Activated CD8-positive, alpha-beta T cell treated with anti-CD3 and anti-CD28 coated beads for 36 hours (primary cell): ENCODE measurements around the gene IGFALS. TPM values are rescaled to one million over a fixed set of nuclear protein-coding genes. Genes with fewer than 3 reads are reported as not detected.

Source experiments
- ATAC-seq: fragments of 200-7000 bp; cut with Tn5 transposase; one replicate; pipeline ENCODE4 v1.10.0; 2021; ENCODE audit warnings: mild to moderate bottlenecking, moderate library complexity
- CTCF ChIA-PET: fragments of 350-600 bp; sonication (Branson Sonifier 250); formaldehyde crosslinking; loops from one replicate; lab custom pipeline; 2021; ENCODE audit warnings: antibody characterized with exemption; lab: Charles Lee
- POLR2A ChIA-PET: fragments of 350-600 bp; sonication (Branson Sonifier 250); formaldehyde crosslinking; loops from one replicate; lab custom pipeline; 2021; ENCODE audit warnings: antibody characterized with exemption; lab: Charles Lee
- DNase-seq: peaks from one replicate; pipeline ENCODE4 v3.0.0-alpha.2; 2020
- H3K27ac Mint-ChIP-seq: one replicate; pipeline ENCODE4 v1.8.0; 2021; ENCODE audit warnings: mild to moderate bottlenecking, mixed read lengths
- H3K27me3 Mint-ChIP-seq: one replicate; pipeline ENCODE4 v1.8.0; 2021; ENCODE audit warnings: mixed read lengths
- H3K36me3 Mint-ChIP-seq: one replicate; pipeline ENCODE4 v1.8.0; 2021; ENCODE audit warnings: low read depth, mixed read lengths
- H3K4me1 Mint-ChIP-seq: one replicate; pipeline ENCODE4 v1.8.0; 2021; ENCODE audit warnings: low read depth, mixed read lengths
- H3K4me3 Mint-ChIP-seq: one replicate; pipeline ENCODE4 v1.8.0; 2021; ENCODE audit warnings: mild to moderate bottlenecking, moderate library complexity, mixed read lengths
- H3K9me3 Mint-ChIP-seq: one replicate; pipeline ENCODE4 v1.8.0; 2021; ENCODE audit warnings: mixed read lengths
- intact Hi-C: fragments of 100-400 bp; cut with micrococcal nuclease; formaldehyde crosslinking; loops from one replicate; pipeline ENCODE4 v1.10.0; 2022
- total RNA-seq, 2 experiments: library from RNA; stranded (reverse); gene quantifications; one replicate each; pipeline ENCODE4 v1.2.3, GENCODE V29; 2021
- TF ChIP-seq, protein P1 (sequence below): fragments of 200-600 bp; IDR thresholded peaks from one replicate; pipeline ENCODE4 v1.8.0; 2022; ENCODE audit warnings: antibody characterized with exemption, mild to moderate bottlenecking

Gene IGFALS
- total RNA-seq, 2 experiments from 2014 or later = not detected

DNA sequence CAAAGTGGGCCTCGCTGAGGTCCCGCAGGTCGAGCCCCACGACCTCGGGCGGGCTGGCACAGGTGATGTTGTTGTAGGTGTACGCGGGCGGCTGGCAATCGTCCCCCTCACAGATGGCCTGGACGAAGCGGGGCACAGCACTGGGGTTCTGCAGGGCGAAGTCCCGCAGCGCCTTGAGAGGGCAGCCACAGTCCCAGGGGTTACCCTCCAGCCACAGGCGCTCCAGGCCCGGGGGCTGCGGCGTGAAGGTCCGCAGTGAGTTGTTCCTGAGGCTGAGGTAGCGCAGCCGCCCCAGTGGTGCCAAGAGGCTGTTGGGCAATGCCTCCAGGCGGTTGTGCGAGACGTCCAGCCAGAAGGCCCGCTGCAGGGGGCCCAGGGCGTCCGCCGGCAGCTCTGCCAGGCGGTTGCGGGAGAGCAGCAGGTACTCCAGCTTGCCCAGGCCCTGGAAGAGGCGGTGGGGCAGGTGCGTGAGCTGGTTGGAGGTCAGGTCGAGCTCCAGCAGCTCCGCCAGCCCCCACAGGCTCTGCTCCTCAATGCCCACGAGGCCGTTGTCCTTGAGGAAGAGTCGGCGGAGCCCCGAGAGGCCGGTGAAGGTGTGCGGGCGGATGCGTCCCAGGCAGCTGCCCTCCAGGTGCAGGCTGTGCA, 2.8 kb downstream of the IGFALS start:
- DNase-seq (no peak), ATAC-seq (no peak)
- CTCF ChIA-PET = no interaction called here
- intact Hi-C loops = no loop called here
- POLR2A ChIA-PET = interaction anchor here (0.9 to 1.5 kb wide), 2 partner anchors 17 to 20 kb away, joined by 3 to 4 read pairs; no protein-coding TSS in a partner anchor
- H3K9me3 Mint-ChIP-seq = no peaks in the 10 kb centered on the region
- H3K4me3 Mint-ChIP-seq = no peak overlapping the region
- TF ChIP-seq, protein P1, sequence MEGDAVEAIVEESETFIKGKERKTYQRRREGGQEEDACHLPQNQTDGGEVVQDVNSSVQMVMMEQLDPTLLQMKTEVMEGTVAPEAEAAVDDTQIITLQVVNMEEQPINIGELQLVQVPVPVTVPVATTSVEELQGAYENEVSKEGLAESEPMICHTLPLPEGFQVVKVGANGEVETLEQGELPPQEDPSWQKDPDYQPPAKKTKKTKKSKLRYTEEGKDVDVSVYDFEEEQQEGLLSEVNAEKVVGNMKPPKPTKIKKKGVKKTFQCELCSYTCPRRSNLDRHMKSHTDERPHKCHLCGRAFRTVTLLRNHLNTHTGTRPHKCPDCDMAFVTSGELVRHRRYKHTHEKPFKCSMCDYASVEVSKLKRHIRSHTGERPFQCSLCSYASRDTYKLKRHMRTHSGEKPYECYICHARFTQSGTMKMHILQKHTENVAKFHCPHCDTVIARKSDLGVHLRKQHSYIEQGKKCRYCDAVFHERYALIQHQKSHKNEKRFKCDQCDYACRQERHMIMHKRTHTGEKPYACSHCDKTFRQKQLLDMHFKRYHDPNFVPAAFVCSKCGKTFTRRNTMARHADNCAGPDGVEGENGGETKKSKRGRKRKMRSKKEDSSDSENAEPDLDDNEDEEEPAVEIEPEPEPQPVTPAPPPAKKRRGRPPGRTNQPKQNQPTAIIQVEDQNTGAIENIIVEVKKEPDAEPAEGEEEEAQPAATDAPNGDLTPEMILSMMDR = no peak
- peaks cover under 1% of the 10 kb centered on the region for H3K4me1 Mint-ChIP-seq
- H3K27me3 Mint-ChIP-seq = no peaks in the 10 kb centered on the region
- H3K36me3 Mint-ChIP-seq = peaks cover 5% of the 10 kb centered on the region
- no peak overlapping the region for H3K27ac Mint-ChIP-seq

DNA sequence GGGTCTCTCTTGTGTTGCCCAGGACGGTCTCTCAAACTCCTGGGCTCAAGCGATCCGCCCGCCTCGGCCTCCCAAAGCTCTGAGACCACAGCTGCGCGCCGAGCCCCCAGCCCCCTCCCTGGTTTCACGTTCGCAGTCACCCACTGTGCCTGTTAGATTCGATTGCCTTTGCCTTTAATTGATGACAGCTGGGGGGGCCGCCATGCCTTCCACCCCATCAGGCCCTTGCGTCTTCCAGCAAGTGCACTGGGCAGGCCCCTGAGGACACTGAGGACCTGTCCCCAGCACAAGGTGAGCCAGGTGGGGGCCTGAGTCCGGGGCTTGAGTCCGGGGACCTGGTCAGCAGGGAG, 3.3 kb downstream of the IGFALS start:
- POLR2A ChIA-PET = interaction anchor here (0.9 to 1.5 kb wide), 3 partner anchors 16 to 21 kb away, joined by 3 to 4 read pairs (median 3); no protein-coding TSS in a partner anchor
- ATAC-seq = no peak

DNA sequence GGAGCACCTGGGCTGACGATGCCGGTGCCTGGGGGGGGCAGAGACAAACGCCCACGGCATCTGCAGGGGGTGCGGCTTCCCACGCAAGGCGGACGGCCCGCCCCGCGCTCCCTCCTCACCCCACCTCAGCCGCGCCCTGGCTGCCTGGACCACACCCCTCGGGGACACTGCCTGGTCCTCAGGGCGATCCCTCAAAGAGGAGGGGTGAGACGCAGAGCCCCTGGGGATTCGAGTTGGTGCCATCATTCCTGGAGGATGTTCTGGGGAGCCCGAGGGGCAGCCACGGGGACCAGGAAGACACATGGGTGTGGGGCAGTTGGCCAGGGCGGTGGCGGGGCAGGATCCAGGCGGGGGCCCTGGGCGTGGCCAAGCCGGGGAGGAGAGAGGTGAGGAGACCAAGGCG, 3.9 kb downstream of the IGFALS start:
- H3K36me3 Mint-ChIP-seq = peaks cover 7% of the 10 kb centered on the region
- DNase-seq (no peak), ATAC-seq (no peak)
- ChIA-PET CTCF (no interaction called here), POLR2A (interaction anchor here (1.0 to 1.5 kb wide), 2 partner anchors 16 to 17 kb away, joined by 3 to 4 read pairs; no protein-coding TSS in a partner anchor)
- peaks cover 7% of the 10 kb centered on the region for H3K4me1 Mint-ChIP-seq
- H3K27me3 Mint-ChIP-seq = no peaks in the 10 kb centered on the region
- H3K27ac Mint-ChIP-seq = no peak overlapping the region
- no peaks in the 10 kb centered on the region for H3K9me3 Mint-ChIP-seq
- H3K4me3 Mint-ChIP-seq = no peak overlapping the region
- intact Hi-C loops = no loop called here
- TF ChIP-seq, protein P1 = no peak

More for the DNA sequence above, 3.3 kb downstream of the IGFALS start:
- Mint-ChIP-seq H3K27me3 (no peaks in the 10 kb centered on the region), H3K4me3 (no peak overlapping the region), H3K9me3 (no peaks in the 10 kb centered on the region), H3K4me1 (peaks cover 4% of the 10 kb centered on the region), H3K27ac (no peak overlapping the region), H3K36me3 (peaks cover 5% of the 10 kb centered on the region)
- intact Hi-C loops = no loop called here
- CTCF ChIA-PET = no interaction called here
- DNase-seq = no peak
- TF ChIP-seq, protein P1 = no peak

DNA sequence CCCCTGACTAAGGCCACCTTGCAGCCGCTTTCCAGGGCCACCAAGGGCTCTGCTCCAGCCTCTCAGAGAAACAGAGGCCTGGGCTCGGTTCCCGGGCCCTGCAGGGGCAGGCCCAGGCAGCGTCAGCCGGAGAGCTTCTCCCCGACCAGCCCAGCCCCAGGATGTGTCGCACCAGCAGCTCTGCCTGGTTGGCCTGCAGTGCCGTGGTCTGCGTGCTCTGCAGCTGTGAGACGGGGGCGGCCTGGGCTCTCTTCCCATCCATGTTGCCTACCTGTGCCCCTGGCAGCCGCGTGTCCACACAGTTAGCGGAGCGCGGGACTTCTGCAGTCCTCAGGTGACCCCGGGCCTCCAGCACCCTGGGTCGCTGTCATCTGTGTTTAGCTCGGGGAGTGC, 4.8 kb downstream of the IGFALS start:
- intact Hi-C loops = no loop called here
- ATAC-seq (no peak), DNase-seq (no peak)
- H3K27ac Mint-ChIP-seq = no peak overlapping the region
- H3K27me3 Mint-ChIP-seq = no peaks in the 10 kb centered on the region
- H3K4me1 Mint-ChIP-seq = peaks cover 12% of the 10 kb centered on the region
- TF ChIP-seq, protein P1 = no peak
- H3K9me3 Mint-ChIP-seq = no peaks in the 10 kb centered on the region
- H3K4me3 Mint-ChIP-seq = no peak overlapping the region
- peaks cover 7% of the 10 kb centered on the region for H3K36me3 Mint-ChIP-seq
- CTCF ChIA-PET = no interaction called here
- POLR2A ChIA-PET = interaction anchor here (1.0 kb wide), 1 partner anchor 38 kb away, joined by 3 read pairs; the partner anchor contains the start of genes FAHD1 and HAGH

DNA sequence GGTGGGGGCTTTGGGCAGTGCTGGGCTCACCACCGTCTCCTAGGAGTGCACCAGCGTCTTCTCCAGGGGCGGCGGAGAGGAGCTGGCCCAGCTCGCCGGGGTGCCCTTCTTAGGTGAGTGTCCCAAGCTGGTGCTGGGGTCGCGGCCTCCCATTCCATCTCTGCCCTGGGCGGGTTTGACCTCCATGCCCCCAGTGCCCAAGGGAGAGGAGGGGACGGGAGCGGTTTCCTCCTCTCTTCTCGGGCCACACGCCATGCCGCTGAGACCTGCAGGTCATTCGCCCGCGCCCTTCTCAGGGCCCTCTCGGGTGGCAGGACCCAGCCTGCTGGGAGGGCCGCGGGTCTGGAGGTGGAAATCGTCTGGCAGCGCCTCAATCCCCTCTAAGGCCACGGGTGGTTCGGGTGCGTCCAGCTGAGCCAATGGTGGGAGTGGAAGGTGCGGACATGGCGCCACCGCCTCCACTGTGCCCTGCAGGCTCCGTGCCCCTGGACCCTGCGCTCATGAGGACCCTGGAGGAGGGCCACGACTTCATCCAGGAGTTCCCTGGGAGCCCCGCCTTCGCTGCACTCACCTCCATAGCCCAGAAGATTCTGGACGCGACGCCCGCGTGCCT, 5.3 kb downstream of the IGFALS start:
- intact Hi-C loops = no loop called here
- ATAC-seq (no peak), DNase-seq (no peak)
- POLR2A ChIA-PET = interaction anchor here (0.7 to 1.0 kb wide), 2 partner anchors 39 to 50 kb away, joined by 3 read pairs; partner anchors contain the start of genes FAHD1 and HAGH
- peaks cover 17% of the 10 kb centered on the region for H3K4me1 Mint-ChIP-seq
- H3K4me3 Mint-ChIP-seq = no peak overlapping the region
- peaks cover 7% of the 10 kb centered on the region for H3K36me3 Mint-ChIP-seq
- CTCF ChIA-PET = no interaction called here
- H3K9me3 Mint-ChIP-seq = no peaks in the 10 kb centered on the region
- no peaks in the 10 kb centered on the region for H3K27me3 Mint-ChIP-seq
- H3K27ac Mint-ChIP-seq = no peak overlapping the region
- TF ChIP-seq, protein P1 = no peak
